GM21529 (cell line): ENCODE measurements around the gene EPAS1.

Experiments used
- ATAC-seq: cut with Tn5 transposase; IDR thresholded peaks from one replicate; pipeline ENCODE4 v1.9.1; 2021; ENCODE audit not compliant: unreplicated experiment

EPAS1 gene

DNA sequence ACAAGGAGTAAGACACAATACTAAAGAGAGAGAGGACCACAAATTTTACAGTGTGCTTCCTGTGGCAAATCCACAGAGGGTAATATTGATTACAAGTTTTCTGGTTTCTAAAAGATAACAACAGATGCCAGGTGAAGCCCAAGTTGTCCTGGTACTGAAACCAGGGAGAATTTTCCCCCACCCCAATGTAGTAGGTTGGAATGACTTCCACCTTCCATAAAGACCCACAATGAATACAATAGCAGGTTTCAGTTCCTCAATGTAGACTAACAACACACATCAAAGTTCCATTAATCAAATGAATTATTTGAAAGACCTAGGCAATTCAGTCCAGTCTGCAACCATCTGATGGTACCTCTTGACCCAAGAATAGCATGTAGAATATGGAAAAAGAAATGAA is 138.1 kb downstream of the EPAS1 start:
- ATAC-seq = no peak

DNA sequence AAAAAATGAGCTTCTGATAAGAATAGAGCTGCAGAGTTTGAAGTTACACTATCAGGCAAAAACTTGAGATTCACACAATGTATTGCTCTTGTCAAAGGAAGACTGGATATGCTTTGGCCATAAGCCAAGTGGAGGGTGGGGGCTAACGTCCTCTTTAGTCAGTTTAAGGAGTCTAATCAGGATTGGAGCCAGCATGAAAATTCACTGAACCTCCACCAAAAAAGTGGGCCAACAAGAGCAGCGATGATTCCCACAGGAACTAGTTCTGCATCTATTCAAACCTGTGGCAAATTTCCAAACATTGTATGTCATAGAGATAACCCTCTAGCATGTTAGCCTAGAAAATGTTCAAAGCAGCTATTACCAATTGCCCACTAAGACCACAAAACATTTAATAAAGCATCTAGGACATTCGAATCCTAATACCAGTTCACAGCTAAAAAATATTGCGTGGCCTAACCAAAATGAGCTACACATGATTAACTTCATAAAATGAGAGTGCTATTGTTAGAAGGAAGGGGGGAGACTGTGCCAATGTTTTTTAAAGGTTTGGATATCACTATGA is 138.7 kb downstream of the EPAS1 start:
- no peak for ATAC-seq
